Caco-2 (cell line): ENCODE results near the gene POLR3B. TPM values are rescaled to one million over a fixed set of nuclear protein-coding genes. Genes with fewer than 3 reads are reported as not detected.

ENCODE experiments used
- BruUV-seq: library from RNA; stranded (reverse); fragments of 400-500 nt; replicated peaks from 2 replicates; lab custom pipeline; 2021; lab: Mats Ljungman, UMichigan
- CTCF ChIA-PET: fragments of 300-600 bp; sonication (Branson Sonifier 250); formaldehyde crosslinking; loops from one replicate; lab custom pipeline; 2022; ENCODE audit warnings: antibody characterized with exemption; lab: Charles Lee
- POLR2A ChIA-PET: fragments of 300-600 bp; sonication (Branson Sonifier 250); formaldehyde crosslinking; loops from one replicate; lab custom pipeline; 2022; ENCODE audit warnings: antibody characterized with exemption; lab: Charles Lee
- DNase-seq, 2 experiments: peaks; one replicate each; pipeline versions ENCODE4 v3.0.0 to v3.0.0-alpha.2; 2020 to 2022
- H3K27me3 ChIP-seq: replicated peaks from 2 replicates; pipeline ENCODE4 v1.6.0; 2011; ENCODE audit warnings: low read length; ENCODE audit not compliant: control insufficient read depth, insufficient read depth
- H3K36me3 ChIP-seq: 2 replicates; pipeline ENCODE4 v1.5.1; 2011; ENCODE audit warnings: low read length; ENCODE audit not compliant: control insufficient read depth, insufficient read depth
- H3K4me1 ChIP-seq: fragments of 250-450 bp; sonication (Bioruptor Pico); 2 replicates; pipeline ENCODE4 v1.5.1; 2020; ENCODE audit warnings: mild to moderate bottlenecking
- H3K4me3 ChIP-seq: 2 replicates; pipeline ENCODE4 v1.5.1; 2011; ENCODE audit warnings: low read depth, mild to moderate bottlenecking, control low read depth, low read length
- H3K9me3 ChIP-seq: fragments of 250-450 bp; sonication (Bioruptor Pico); 2 replicates; pipeline ENCODE4 v1.5.1; 2020; ENCODE audit warnings: mild to moderate bottlenecking, moderate library complexity
- H3K27ac Mint-ChIP-seq: one replicate; pipeline ENCODE4 v1.8.0; 2022; ENCODE audit warnings: mixed read lengths; ENCODE audit not compliant: unreplicated experiment
- H3K27me3 Mint-ChIP-seq: one replicate; pipeline ENCODE4 v1.8.0; 2022; ENCODE audit warnings: mixed read lengths; ENCODE audit not compliant: insufficient read depth, unreplicated experiment
- H3K36me3 Mint-ChIP-seq: one replicate; pipeline ENCODE4 v1.8.0; 2022; ENCODE audit warnings: mild to moderate bottlenecking, mixed read lengths; ENCODE audit not compliant: insufficient read depth, unreplicated experiment
- H3K4me1 Mint-ChIP-seq: one replicate; pipeline ENCODE4 v1.8.0; 2022; ENCODE audit warnings: low read depth, mixed read lengths; ENCODE audit not compliant: unreplicated experiment
- H3K4me3 Mint-ChIP-seq: one replicate; pipeline ENCODE4 v1.8.0; 2022; ENCODE audit warnings: mild to moderate bottlenecking, moderate library complexity, mixed read lengths; ENCODE audit not compliant: unreplicated experiment
- H3K9me3 Mint-ChIP-seq: one replicate; pipeline ENCODE4 v1.8.0; 2022; ENCODE audit warnings: mixed read lengths; ENCODE audit not compliant: unreplicated experiment
- CTCF ChIP-seq, 2 experiments: fragments of 200-600 bp in 1 of 2; IDR thresholded peaks; 1 replicate in 1 of 2; 2 replicates in 1 of 2; pipeline versions ENCODE4 v1.5.1 to v1.8.0; 2011 to 2022; ENCODE audit warnings: antibody characterized with exemption in 1 of 2, control low read depth in 1 of 2, inconsistent platforms in 1 of 2, low read depth in 1 of 2, low read length in 1 of 2, mild to moderate bottlenecking in 1 of 2, moderate library complexity in 1 of 2; ENCODE audit not compliant: insufficient read depth in 1 of 2, severe bottlenecking in 1 of 2, unreplicated experiment in 1 of 2
- intact Hi-C: fragments of 100-400 bp; cut with micrococcal nuclease; formaldehyde crosslinking; loops from one replicate; pipeline ENCODE4 v1.10.0; 2022; ENCODE audit not compliant: unreplicated experiment
- total RNA-seq: library from RNA; stranded (reverse); gene quantifications from 2 replicates; pipeline ENCODE4 v1.2.3, GENCODE V29; 2022

POLR3B gene
- total RNA-seq, 1 experiment from 2014 or later = 13.9 TPM

GRCh38 chr12:106452309-106452708, 94.8 kb downstream of the POLR3B start:
- Histone ChIP-seq H3K36me3 (no peaks in the 10 kb centered on the region), H3K4me1 (no peaks in the 10 kb centered on the region), H3K27me3 (no peaks in the 10 kb centered on the region), H3K9me3 (no peaks in the 10 kb centered on the region), H3K4me3 (no peak overlapping the region)
- Mint-ChIP-seq H3K4me3 (no peak overlapping the region), H3K27me3 (no peaks in the 10 kb centered on the region), H3K36me3 (peaks cover 11% of the 10 kb centered on the region), H3K9me3 (no peaks in the 10 kb centered on the region), H3K4me1 (no peaks in the 10 kb centered on the region), H3K27ac (no peak overlapping the region)
- TF ChIP-seq CTCF (IDR thresholded peaks at IDR 0.05; ENCODE audit: insufficient read depth in 1 of 2, low read depth in 1 of 2, low read length in 1 of 2, severe bottlenecking in 1 of 2, unreplicated experiment in 1 of 2) = no peak
- no peak for DNase-seq
- no TSS peak for BruUV-seq
- intact Hi-C loops = no loop called here
- POLR2A ChIA-PET = no interaction called here
- CTCF ChIA-PET = no interaction called here

DNA sequence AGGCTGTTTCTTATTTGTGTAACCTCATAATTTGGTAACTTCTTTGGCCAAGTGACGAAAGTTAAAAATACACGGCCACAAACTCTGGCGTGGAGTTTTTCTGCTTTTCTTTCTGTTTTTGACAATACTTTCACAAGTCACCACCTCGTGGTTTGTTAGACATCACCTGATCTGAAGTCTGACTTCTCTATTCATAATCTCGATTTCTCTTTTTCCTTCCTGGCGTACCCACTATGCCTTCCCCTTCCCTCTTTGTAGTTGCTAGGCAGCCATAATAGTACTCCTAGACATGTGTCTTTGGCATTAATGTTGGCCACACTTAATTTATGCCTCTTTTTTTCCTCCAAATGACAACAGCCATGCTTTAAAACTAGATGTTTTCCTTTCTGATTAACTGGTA, 97.6 kb downstream of the POLR3B start:
- CTCF ChIA-PET = no interaction called here
- Mint-ChIP-seq H3K27me3 (no peaks in the 10 kb centered on the region), H3K9me3 (no peaks in the 10 kb centered on the region), H3K4me3 (no peak overlapping the region), H3K36me3 (peaks cover 17% of the 10 kb centered on the region), H3K27ac (no peak overlapping the region), H3K4me1 (no peaks in the 10 kb centered on the region)
- H3K9me3 ChIP-seq = no peaks in the 10 kb centered on the region
- no peak for TF ChIP-seq CTCF (IDR thresholded peaks at IDR 0.05; ENCODE audit: insufficient read depth in 1 of 2, low read depth in 1 of 2, low read length in 1 of 2, severe bottlenecking in 1 of 2, unreplicated experiment in 1 of 2)
- intact Hi-C loops = no loop called here
- BruUV-seq = no TSS peak
- no peak for DNase-seq
- no peaks in the 10 kb centered on the region for H3K27me3 ChIP-seq
- no peaks in the 10 kb centered on the region for H3K36me3 ChIP-seq
- H3K4me3 ChIP-seq = no peak overlapping the region
- H3K4me1 ChIP-seq = no peaks in the 10 kb centered on the region
- POLR2A ChIA-PET = no interaction called here

GRCh38 chr12:106459124-106459523, 101.6 kb downstream of the POLR3B start:
- DNase-seq = no peak
- Histone ChIP-seq H3K36me3 (no peaks in the 10 kb centered on the region; the same call in 1 of the 2 replicates), H3K27me3 (no peaks in the 10 kb centered on the region), H3K4me3 (no peak overlapping the region), H3K4me1 (no peaks in the 10 kb centered on the region), H3K9me3 (no peaks in the 10 kb centered on the region)
- Mint-ChIP-seq H3K4me1 (no peaks in the 10 kb centered on the region), H3K27me3 (no peaks in the 10 kb centered on the region), H3K4me3 (no peak overlapping the region), H3K27ac (no peak overlapping the region), H3K36me3 (peaks cover 23% of the 10 kb centered on the region), H3K9me3 (no peaks in the 10 kb centered on the region)
- BruUV-seq = no TSS peak
- ChIA-PET POLR2A (no interaction called here), CTCF (no interaction called here)
- TF ChIP-seq CTCF (IDR thresholded peaks at IDR 0.05; ENCODE audit: insufficient read depth in 1 of 2, low read depth in 1 of 2, low read length in 1 of 2, severe bottlenecking in 1 of 2, unreplicated experiment in 1 of 2) = no peak
- intact Hi-C loops = no loop called here
